IMR-90 (cell line): ENCODE results near the gene EIF2A. TPM values are rescaled to one million over a fixed set of nuclear protein-coding genes. Genes with fewer than 3 reads are reported as not detected.

ENCODE experiments used
- ATAC-seq: fragments of 200-7000 bp; cut with Tn5 transposase; 2 replicates; pipeline ENCODE4 v1.9.1; 2020; ENCODE audit warnings: low read depth, mild to moderate bottlenecking, moderate library complexity
- BruUV-seq: library from RNA; stranded (reverse); fragments of 400-500 nt; replicated peaks from 2 replicates; lab custom pipeline; 2021; lab: Mats Ljungman, UMichigan
- CTCF ChIA-PET: fragments of 300-600 bp; formaldehyde crosslinking; extraction: SDS; loops from one replicate; lab custom pipeline; 2021; ENCODE audit warnings: antibody characterized with exemption; lab: Yijun Ruan, JAX
- POLR2A ChIA-PET: fragments of 300-600 bp; sonication (Branson Sonifier 250); formaldehyde crosslinking; loops from one replicate; lab custom pipeline; 2022; ENCODE audit warnings: antibody characterized with exemption; ENCODE audit not compliant: unreplicated experiment; lab: Charles Lee
- DNase-seq: peaks from one replicate; pipeline ENCODE4 v3.0.0; 2013
- H2AFZ ChIP-seq: replicated peaks from 2 replicates; pipeline ENCODE3; 2013; ENCODE audit warnings: low read length, mild to moderate bottlenecking; ENCODE audit not compliant: poor library complexity
- H2AK5ac ChIP-seq: 2 replicates; pipeline ENCODE4 v1.6.1; 2013; ENCODE audit warnings: low read depth, low read length, inconsistent platforms
- H2AK9ac ChIP-seq: replicated peaks from 2 replicates; pipeline ENCODE3; 2013; ENCODE audit warnings: mild to moderate bottlenecking, low read depth, low read length, moderate library complexity; ENCODE audit not compliant: poor library complexity
- H2BK120ac ChIP-seq: 2 replicates; pipeline ENCODE4 v1.6.1; 2013; ENCODE audit warnings: low read depth, low read length, inconsistent platforms
- H2BK15ac ChIP-seq: 3 replicates; pipeline ENCODE4 v1.6.1; 2013; ENCODE audit warnings: low read depth, low read length, inconsistent platforms
- H2BK20ac ChIP-seq: 2 replicates; pipeline ENCODE4 v1.6.1; 2013; ENCODE audit warnings: low read depth, mild to moderate bottlenecking, inconsistent platforms, low read length, moderate library complexity
- H2BK5ac ChIP-seq: 2 replicates; pipeline ENCODE4 v1.6.1; 2013; ENCODE audit warnings: mild to moderate bottlenecking, low read depth, low read length, inconsistent platforms; ENCODE audit not compliant: poor library complexity, severe bottlenecking
- H3K14ac ChIP-seq: replicated peaks from 2 replicates; pipeline ENCODE4 v1.6.1; 2013; ENCODE audit warnings: low read depth, low read length, inconsistent platforms
- H3K18ac ChIP-seq: 2 replicates; pipeline ENCODE4 v1.6.1; 2013; ENCODE audit warnings: low read depth, low read length, control low read depth
- H3K23ac ChIP-seq: 2 replicates; pipeline ENCODE4 v1.6.1; 2013; ENCODE audit warnings: low read depth, low read length, inconsistent platforms
- H3K27ac ChIP-seq: 2 replicates; pipeline ENCODE4 v1.5.1; 2013; ENCODE audit warnings: mild to moderate bottlenecking, control low read depth, low read length; ENCODE audit not compliant: insufficient read depth
- H3K27me3 ChIP-seq: 2 replicates; pipeline ENCODE4 v1.6.1; 2013; ENCODE audit warnings: low read length; ENCODE audit not compliant: control insufficient read depth, insufficient read depth
- H3K36me3 ChIP-seq: 2 replicates; pipeline ENCODE4 v1.6.1; 2013; ENCODE audit warnings: low read length, mixed read lengths; ENCODE audit not compliant: control insufficient read depth, insufficient read depth
- H3K4ac ChIP-seq: 2 replicates; pipeline ENCODE4 v1.6.1; 2013; ENCODE audit warnings: low read depth, low read length, inconsistent platforms
- H3K4me1 ChIP-seq: 2 replicates; pipeline ENCODE4 v1.6.1; 2013; ENCODE audit warnings: low read length, mixed read lengths; ENCODE audit not compliant: control insufficient read depth, insufficient read depth
- H3K4me2 ChIP-seq: 2 replicates; pipeline ENCODE4 v1.6.1; 2013; ENCODE audit warnings: low read depth, mild to moderate bottlenecking, control low read depth, low read length, moderate library complexity
- H3K4me3 ChIP-seq: 2 replicates; pipeline ENCODE4 v1.5.1; 2013; ENCODE audit warnings: low read depth, mild to moderate bottlenecking, control low read depth, low read length, moderate library complexity; ENCODE audit not compliant: insufficient read depth
- H3K56ac ChIP-seq: 2 replicates; pipeline ENCODE4 v1.6.1; 2013; ENCODE audit warnings: low read length, inconsistent platforms; ENCODE audit not compliant: insufficient read depth; ENCODE audit errors: extremely low read depth
- H3K79me1 ChIP-seq, 2 experiments: 2 replicates each; pipeline ENCODE4 v1.6.1; 2013; ENCODE audit warnings: low read length in 2 of 2, inconsistent platforms in 1 of 2, low read depth in 1 of 2
- H3K9ac ChIP-seq: 2 replicates; pipeline ENCODE4 v1.6.1; 2013; ENCODE audit warnings: low read depth, low read length, control low read depth
- H3K9me1 ChIP-seq: 2 replicates; pipeline ENCODE4 v1.6.1; 2013; ENCODE audit warnings: low read length, inconsistent platforms; ENCODE audit not compliant: insufficient read depth
- H3K9me3 ChIP-seq: 2 replicates; pipeline ENCODE4 v1.6.1; 2013; ENCODE audit warnings: low read length; ENCODE audit not compliant: control insufficient read depth, insufficient read depth
- H4K20me1 ChIP-seq: 2 replicates; pipeline ENCODE4 v1.6.1; 2013; ENCODE audit warnings: low read length, inconsistent platforms; ENCODE audit not compliant: insufficient read depth
- H4K5ac ChIP-seq: 2 replicates; pipeline ENCODE4 v1.6.1; 2013; ENCODE audit warnings: mild to moderate bottlenecking, low read depth, low read length, control low read depth
- H4K8ac ChIP-seq, 2 experiments: 2 replicates each; pipeline ENCODE4 v1.6.1; 2013; ENCODE audit warnings: low read depth in 2 of 2, low read length in 2 of 2, control low read depth in 1 of 2, inconsistent platforms in 1 of 2
- H4K91ac ChIP-seq: 2 replicates; pipeline ENCODE4 v1.6.1; 2013; ENCODE audit warnings: low read depth, low read length, inconsistent platforms; ENCODE audit not compliant: insufficient read depth
- BHLHE40 ChIP-seq: fragments of 150-350 bp; IDR thresholded peaks from 2 replicates; pipeline ENCODE4 v1.6.1; 2016; ENCODE audit warnings: mild to moderate bottlenecking, low read depth, low read length
- CEBPB ChIP-seq: IDR thresholded peaks from 2 replicates; pipeline ENCODE4 v1.6.1; 2012; ENCODE audit warnings: low read depth, low read length, improper control_type of control experiment
- CHD1 ChIP-seq: IDR thresholded peaks from 2 replicates; pipeline ENCODE4 v1.6.1; 2012; ENCODE audit warnings: low read depth, low read length, improper control_type of control experiment
- FOS ChIP-seq: fragments of 150-350 bp; IDR thresholded peaks from 2 replicates; pipeline ENCODE4 v1.6.1; 2016; ENCODE audit warnings: low read depth, low read length
- MAZ ChIP-seq: IDR thresholded peaks from 2 replicates; pipeline ENCODE4 v1.6.1; 2012; ENCODE audit warnings: low read depth, mild to moderate bottlenecking, low read length, improper control_type of control experiment, moderate library complexity, borderline replicate concordance
- MXI1 ChIP-seq: IDR thresholded peaks from 2 replicates; pipeline ENCODE4 v1.6.1; 2012; ENCODE audit warnings: low read depth, mild to moderate bottlenecking, low read length, moderate library complexity, borderline replicate concordance
- POLR2A ChIP-seq: IDR thresholded peaks from 2 replicates; pipeline ENCODE4 v1.6.1; 2012; ENCODE audit warnings: mild to moderate bottlenecking, low read depth, low read length
- RCOR1 ChIP-seq: IDR thresholded peaks from 2 replicates; pipeline ENCODE4 v1.6.1; 2012; ENCODE audit warnings: mild to moderate bottlenecking, low read length, improper control_type of control experiment; ENCODE audit not compliant: insufficient replicate concordance
- RFX5 ChIP-seq: IDR thresholded peaks from 2 replicates; pipeline ENCODE4 v1.8.0; 2012; ENCODE audit warnings: low read depth, mild to moderate bottlenecking, low read length, moderate library complexity
- SMC3 ChIP-seq: fragments of 150-350 bp; IDR thresholded peaks from 2 replicates; pipeline ENCODE4 v1.6.1; 2016; ENCODE audit warnings: low read depth, mild to moderate bottlenecking, antibody characterized with exemption, low read length, moderate library complexity
- WGBS, 2 experiments: methylation state at CpG; one replicate each; pipeline versions ENCODE4 v1.1.5 to v1.1.7; 2013; ENCODE audit warnings: missing lambda C conversion rate in 2 of 2; ENCODE audit not compliant: insufficient read length in 1 of 2; ENCODE audit errors: extremely low coverage in 2 of 2; 5-methylcytosine and 5-hydroxymethylcytosine counted together
- dilution Hi-C: fragments of 300-500 bp; cut with HindIII; formaldehyde crosslinking; loops from one replicate; pipeline ENCODE4 v1.14.3; 2018; ENCODE audit warnings: low sequenced_read_pairs; ENCODE audit not compliant: unreplicated experiment
- in situ Hi-C: fragments of 300-500 bp; cut with MboI; formaldehyde crosslinking; loops from 3 replicates; pipeline ENCODE4 v1.14.3; 2019; ENCODE audit warnings: low sequenced_read_pairs, inconsistent platforms, mixed read lengths
- intact Hi-C: fragments of 100-400 bp; cut with micrococcal nuclease; formaldehyde crosslinking; loops from 2 replicates; pipeline ENCODE4 v1.10.0; 2022
- polyA plus RNA-seq, 3 experiments: library from polyadenylated mRNA; depleted of rRNA; stranded (reverse); fragments of >200 nt; gene quantifications; 2 replicates each; pipeline ENCODE4 v1.2.3, GENCODE V29; 2012; ENCODE audit warnings: low replicate concordance in 1 of 3
- total RNA-seq: library from RNA; depleted of rRNA; stranded (reverse); fragments of >200 nt; gene quantifications from 2 replicates; pipeline ENCODE4 v1.2.3, GENCODE V29; 2012
- TF ChIP-seq, protein P1 (sequence below): fragments of 150-350 bp; IDR thresholded peaks from 2 replicates; pipeline ENCODE4 v1.6.1; 2016; ENCODE audit warnings: low read depth, mild to moderate bottlenecking, low read length, moderate library complexity, borderline replicate concordance
- TF ChIP-seq, protein P2 (sequence below): conservative IDR thresholded peaks from 2 replicates; pipeline ENCODE4 v1.5.1; 2012; ENCODE audit warnings: mild to moderate bottlenecking, low read depth, low read length, improper control_type of control experiment

Gene EIF2A
- total and polyA plus RNA-seq, 2 of the 4 experiments (the other 2 are of a cell fraction): 61.2 to 166 TPM

DNA sequence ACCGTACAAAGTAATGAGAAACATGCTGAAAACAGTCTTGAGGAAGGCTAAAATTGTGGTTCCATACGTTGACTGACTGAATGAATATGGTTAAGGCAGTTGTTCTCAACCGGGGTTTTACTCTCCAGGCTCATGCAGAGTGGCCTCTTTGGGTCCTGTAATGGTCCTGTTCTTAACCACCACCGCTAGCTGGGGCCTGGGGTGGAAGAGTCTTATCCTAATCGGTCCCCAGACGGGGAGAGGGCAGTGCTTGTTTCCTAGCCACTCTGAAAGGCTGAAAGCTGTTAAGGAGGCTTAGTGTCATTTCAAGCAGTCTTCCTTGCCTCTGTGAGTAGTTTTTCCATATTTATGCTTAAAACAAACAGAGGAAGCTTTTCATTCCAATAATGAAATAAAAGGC, 88.5 kb downstream of the EIF2A start:
- WGBS, 2 experiments: 76% methylated on average over 3 of the region's 6 CpGs; no CpG with 5 or more reads in 1 of the 2 experiments
- intact Hi-C loops: no loop called here
- CTCF ChIA-PET: no interaction called here
- no peak overlapping the region for H4K91ac ChIP-seq
- no peak overlapping the region for H3K4me3 ChIP-seq
- H3K4me1 ChIP-seq: peaks cover 2% of the 10 kb centered on the region; the same call in 1 of the 2 replicates
- BruUV-seq: no TSS peak
- no peaks in the 10 kb centered on the region for H3K27me3 ChIP-seq
- no peak overlapping the region for H2BK5ac ChIP-seq
- no peak overlapping the region for H2AK5ac ChIP-seq
- H4K5ac ChIP-seq: no peak overlapping the region
- H3K56ac ChIP-seq: no peak overlapping the region
- no peaks in the 10 kb centered on the region for H3K9me3 ChIP-seq
- no peak overlapping the region for H2AFZ ChIP-seq
- peak; percentile 44 for ATAC-seq
- no peak overlapping the region for H2BK20ac ChIP-seq
- H3K4me2 ChIP-seq: no peak overlapping the region
- no peak overlapping the region for H3K23ac ChIP-seq
- no peak for DNase-seq
- H4K8ac ChIP-seq: no peak overlapping the region
- H2BK120ac ChIP-seq: no peak overlapping the region
- no peak overlapping the region for H3K4ac ChIP-seq
- peaks cover 5% of the 10 kb centered on the region for H3K36me3 ChIP-seq
- no peak overlapping the region; the same call in 1 of the 2 replicates for H3K27ac ChIP-seq
- H2BK15ac ChIP-seq: no peak overlapping the region
- in situ Hi-C loops: no loop called here
- dilution Hi-C loops: no loop called here
- H3K79me1 ChIP-seq: 0 out of 4 replicates have a peak, but pooled peaks cover 0 to 3% of the 10 kb centered on the region in 2 experiments
- H3K9ac ChIP-seq: no peak overlapping the region
- no peak overlapping the region for H3K18ac ChIP-seq
- H2AK9ac ChIP-seq: no peak overlapping the region
- TF ChIP-seq RCOR1 (no peak), MXI1 (no peak), POLR2A (no peak), FOS (no peak), BHLHE40 (no peak), SMC3 (no peak), RFX5 (no peak), CHD1 (no peak), CEBPB (no peak), MAZ (no peak)
- TF ChIP-seq, protein P1, sequence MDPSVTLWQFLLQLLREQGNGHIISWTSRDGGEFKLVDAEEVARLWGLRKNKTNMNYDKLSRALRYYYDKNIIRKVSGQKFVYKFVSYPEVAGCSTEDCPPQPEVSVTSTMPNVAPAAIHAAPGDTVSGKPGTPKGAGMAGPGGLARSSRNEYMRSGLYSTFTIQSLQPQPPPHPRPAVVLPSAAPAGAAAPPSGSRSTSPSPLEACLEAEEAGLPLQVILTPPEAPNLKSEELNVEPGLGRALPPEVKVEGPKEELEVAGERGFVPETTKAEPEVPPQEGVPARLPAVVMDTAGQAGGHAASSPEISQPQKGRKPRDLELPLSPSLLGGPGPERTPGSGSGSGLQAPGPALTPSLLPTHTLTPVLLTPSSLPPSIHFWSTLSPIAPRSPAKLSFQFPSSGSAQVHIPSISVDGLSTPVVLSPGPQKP: no peak
- TF ChIP-seq, protein P2, sequence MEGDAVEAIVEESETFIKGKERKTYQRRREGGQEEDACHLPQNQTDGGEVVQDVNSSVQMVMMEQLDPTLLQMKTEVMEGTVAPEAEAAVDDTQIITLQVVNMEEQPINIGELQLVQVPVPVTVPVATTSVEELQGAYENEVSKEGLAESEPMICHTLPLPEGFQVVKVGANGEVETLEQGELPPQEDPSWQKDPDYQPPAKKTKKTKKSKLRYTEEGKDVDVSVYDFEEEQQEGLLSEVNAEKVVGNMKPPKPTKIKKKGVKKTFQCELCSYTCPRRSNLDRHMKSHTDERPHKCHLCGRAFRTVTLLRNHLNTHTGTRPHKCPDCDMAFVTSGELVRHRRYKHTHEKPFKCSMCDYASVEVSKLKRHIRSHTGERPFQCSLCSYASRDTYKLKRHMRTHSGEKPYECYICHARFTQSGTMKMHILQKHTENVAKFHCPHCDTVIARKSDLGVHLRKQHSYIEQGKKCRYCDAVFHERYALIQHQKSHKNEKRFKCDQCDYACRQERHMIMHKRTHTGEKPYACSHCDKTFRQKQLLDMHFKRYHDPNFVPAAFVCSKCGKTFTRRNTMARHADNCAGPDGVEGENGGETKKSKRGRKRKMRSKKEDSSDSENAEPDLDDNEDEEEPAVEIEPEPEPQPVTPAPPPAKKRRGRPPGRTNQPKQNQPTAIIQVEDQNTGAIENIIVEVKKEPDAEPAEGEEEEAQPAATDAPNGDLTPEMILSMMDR: no peak
- H4K20me1 ChIP-seq: no peaks in the 10 kb centered on the region
- H3K9me1 ChIP-seq: no peaks in the 10 kb centered on the region; the same call in 1 of the 2 replicates
- POLR2A ChIA-PET: no interaction called here
- H3K14ac ChIP-seq: no peak overlapping the region; the same call in 1 of the 2 replicates
